ENCODE measurements around the gene DUSP6. TPM values are rescaled to one million over a fixed set of nuclear protein-coding genes. Genes with fewer than 3 reads are reported as not detected.

The DUSP6 gene
- total and polyA plus RNA-seq, 2 of the 13 experiments (the other 11 are each of a cell fraction or from before 2014, with no cell fraction given) = 40.9 to 161 TPM

DNA sequence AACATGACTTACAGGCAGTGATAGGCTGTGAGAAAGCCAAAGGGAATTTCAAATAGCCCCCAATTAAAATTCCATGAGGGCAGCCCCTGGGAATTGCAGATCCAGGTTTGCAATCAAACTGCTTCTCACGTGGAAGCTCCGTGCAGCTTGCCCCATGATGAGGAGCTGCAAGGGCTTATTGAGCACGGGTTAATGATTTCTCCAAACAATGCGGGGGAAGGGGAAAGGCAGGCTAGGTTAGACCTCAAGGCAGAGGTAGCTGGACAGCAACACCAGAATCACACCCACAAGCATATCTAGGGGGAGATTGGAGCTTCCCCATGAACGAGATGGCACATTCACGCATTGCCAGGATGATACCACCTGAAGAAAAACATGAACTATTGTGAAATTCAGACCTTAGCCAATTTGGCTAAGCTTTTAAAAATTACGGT, 5.0 kb upstream of the DUSP6 start (continued):
- TF ChIP-seq SMC3 (IDR thresholded peaks at IDR 0.05; ENCODE audit: low read length) = peak; percentile 8; the same call in 1 of the 2 replicates
- peak; percentile 74 for TF ChIP-seq PITX1 (CRISPR knock-in tag; IDR thresholded peaks at IDR 0.05)
- no peak for TF ChIP-seq XBP1 (CRISPR knock-in tag; IDR thresholded peaks at IDR 0.05)
- TF ChIP-seq GABPB1 (CRISPR knock-in tag; IDR thresholded peaks at IDR 0.05) = no peak
- no peak for TF ChIP-seq NFRKB (IDR thresholded peaks at IDR 0.05)
- TF ChIP-seq, protein P1, sequence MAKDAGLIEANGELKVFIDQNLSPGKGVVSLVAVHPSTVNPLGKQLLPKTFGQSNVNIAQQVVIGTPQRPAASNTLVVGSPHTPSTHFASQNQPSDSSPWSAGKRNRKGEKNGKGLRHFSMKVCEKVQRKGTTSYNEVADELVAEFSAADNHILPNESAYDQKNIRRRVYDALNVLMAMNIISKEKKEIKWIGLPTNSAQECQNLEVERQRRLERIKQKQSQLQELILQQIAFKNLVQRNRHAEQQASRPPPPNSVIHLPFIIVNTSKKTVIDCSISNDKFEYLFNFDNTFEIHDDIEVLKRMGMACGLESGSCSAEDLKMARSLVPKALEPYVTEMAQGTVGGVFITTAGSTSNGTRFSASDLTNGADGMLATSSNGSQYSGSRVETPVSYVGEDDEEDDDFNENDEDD (CRISPR knock-in tag; IDR thresholded peaks at IDR 0.05; ENCODE audit: borderline replicate concordance) = peak; percentile 51; the same call in 1 of the 2 replicates
- TF ChIP-seq, protein P2, sequence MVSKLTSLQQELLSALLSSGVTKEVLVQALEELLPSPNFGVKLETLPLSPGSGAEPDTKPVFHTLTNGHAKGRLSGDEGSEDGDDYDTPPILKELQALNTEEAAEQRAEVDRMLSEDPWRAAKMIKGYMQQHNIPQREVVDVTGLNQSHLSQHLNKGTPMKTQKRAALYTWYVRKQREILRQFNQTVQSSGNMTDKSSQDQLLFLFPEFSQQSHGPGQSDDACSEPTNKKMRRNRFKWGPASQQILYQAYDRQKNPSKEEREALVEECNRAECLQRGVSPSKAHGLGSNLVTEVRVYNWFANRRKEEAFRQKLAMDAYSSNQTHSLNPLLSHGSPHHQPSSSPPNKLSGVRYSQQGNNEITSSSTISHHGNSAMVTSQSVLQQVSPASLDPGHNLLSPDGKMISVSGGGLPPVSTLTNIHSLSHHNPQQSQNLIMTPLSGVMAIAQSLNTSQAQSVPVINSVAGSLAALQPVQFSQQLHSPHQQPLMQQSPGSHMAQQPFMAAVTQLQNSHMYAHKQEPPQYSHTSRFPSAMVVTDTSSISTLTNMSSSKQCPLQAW (CRISPR knock-in tag; IDR thresholded peaks at IDR 0.05) = peak; percentile 84
- no peak for TF ChIP-seq ISX (CRISPR knock-in tag; conservative IDR thresholded peaks at IDR 0.05)
- TF ChIP-seq ELF1 (CRISPR knock-in tag; IDR thresholded peaks at IDR 0.05) = peak; percentile 33; the same call in 1 of the 2 replicates
- no peak; the same call in 1 of the 2 replicates for TF ChIP-seq TBX2 (CRISPR knock-in tag; IDR thresholded peaks at IDR 0.05; ENCODE audit: borderline replicate concordance)
- TF ChIP-seq AKAP8 (CRISPR knock-in tag; IDR thresholded peaks at IDR 0.05) = peak; percentile 92
- TF ChIP-seq ZNF138 (CRISPR knock-in tag; IDR thresholded peaks at IDR 0.05; ENCODE audit: low read depth) = no peak
- TF ChIP-seq, protein P3, sequence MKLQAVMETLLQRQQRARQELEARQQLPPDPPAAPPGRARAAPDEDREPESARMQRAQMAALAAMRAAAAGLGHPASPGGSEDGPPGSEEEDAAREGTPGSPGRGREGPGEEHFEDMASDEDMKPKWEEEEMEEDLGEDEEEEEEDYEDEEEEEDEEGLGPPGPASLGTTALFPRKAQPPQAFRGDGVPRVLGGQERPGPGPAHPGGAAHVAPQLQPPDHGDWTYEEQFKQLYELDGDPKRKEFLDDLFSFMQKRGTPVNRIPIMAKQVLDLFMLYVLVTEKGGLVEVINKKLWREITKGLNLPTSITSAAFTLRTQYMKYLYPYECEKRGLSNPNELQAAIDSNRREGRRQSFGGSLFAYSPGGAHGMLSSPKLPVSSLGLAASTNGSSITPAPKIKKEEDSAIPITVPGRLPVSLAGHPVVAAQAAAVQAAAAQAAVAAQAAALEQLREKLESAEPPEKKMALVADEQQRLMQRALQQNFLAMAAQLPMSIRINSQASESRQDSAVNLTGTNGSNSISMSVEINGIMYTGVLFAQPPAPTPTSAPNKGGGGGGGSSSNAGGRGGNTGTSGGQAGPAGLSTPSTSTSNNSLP (IDR thresholded peaks at IDR 0.05; ENCODE audit: low read depth, low read length) = peak; percentile 66
- no peak for TF ChIP-seq NCOR1 (IDR thresholded peaks at IDR 0.05; ENCODE audit: borderline replicate concordance, low read length)
- peak; percentile 88 for TF ChIP-seq SALL1 (CRISPR knock-in tag; IDR thresholded peaks at IDR 0.05)
- TF ChIP-seq FOXK1 (CRISPR knock-in tag; IDR thresholded peaks at IDR 0.05; ENCODE audit: borderline replicate concordance, low read depth) = peak; percentile 57; the same call in 1 of the 2 replicates
- no peak for TF ChIP-seq ESRRA (CRISPR knock-in tag; IDR thresholded peaks at IDR 0.05; ENCODE audit: low read depth)
- no peak for TF ChIP-seq ZNF674 (CRISPR knock-in tag; IDR thresholded peaks at IDR 0.05; ENCODE audit: low read depth)
- peak; percentile 51; the same call in 1 of the 2 replicates for TF ChIP-seq HMG20A (CRISPR knock-in tag; IDR thresholded peaks at IDR 0.05; ENCODE audit: borderline replicate concordance)
- TF ChIP-seq ZBTB38 (CRISPR knock-in tag; IDR thresholded peaks at IDR 0.05) = peak; percentile 66
- no peak for TF ChIP-seq HNF4G (IDR thresholded peaks at IDR 0.05; ENCODE audit: borderline replicate concordance, low read depth, low read length)
- no peak for TF ChIP-seq HNF4G (CRISPR knock-in tag; IDR thresholded peaks at IDR 0.05; ENCODE audit: borderline replicate concordance, low read depth)
- TF ChIP-seq, protein P4, sequence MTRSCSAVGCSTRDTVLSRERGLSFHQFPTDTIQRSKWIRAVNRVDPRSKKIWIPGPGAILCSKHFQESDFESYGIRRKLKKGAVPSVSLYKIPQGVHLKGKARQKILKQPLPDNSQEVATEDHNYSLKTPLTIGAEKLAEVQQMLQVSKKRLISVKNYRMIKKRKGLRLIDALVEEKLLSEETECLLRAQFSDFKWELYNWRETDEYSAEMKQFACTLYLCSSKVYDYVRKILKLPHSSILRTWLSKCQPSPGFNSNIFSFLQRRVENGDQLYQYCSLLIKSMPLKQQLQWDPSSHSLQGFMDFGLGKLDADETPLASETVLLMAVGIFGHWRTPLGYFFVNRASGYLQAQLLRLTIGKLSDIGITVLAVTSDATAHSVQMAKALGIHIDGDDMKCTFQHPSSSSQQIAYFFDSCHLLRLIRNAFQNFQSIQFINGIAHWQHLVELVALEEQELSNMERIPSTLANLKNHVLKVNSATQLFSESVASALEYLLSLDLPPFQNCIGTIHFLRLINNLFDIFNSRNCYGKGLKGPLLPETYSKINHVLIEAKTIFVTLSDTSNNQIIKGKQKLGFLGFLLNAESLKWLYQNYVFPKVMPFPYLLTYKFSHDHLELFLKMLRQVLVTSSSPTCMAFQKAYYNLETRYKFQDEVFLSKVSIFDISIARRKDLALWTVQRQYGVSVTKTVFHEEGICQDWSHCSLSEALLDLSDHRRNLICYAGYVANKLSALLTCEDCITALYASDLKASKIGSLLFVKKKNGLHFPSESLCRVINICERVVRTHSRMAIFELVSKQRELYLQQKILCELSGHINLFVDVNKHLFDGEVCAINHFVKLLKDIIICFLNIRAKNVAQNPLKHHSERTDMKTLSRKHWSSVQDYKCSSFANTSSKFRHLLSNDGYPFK (CRISPR knock-in tag; IDR thresholded peaks at IDR 0.05; ENCODE audit: borderline replicate concordance) = no peak
- no peak for TF ChIP-seq CC2D1A (CRISPR knock-in tag; IDR thresholded peaks at IDR 0.05)
- no peak for TF ChIP-seq SOX6 (IDR thresholded peaks at IDR 0.05)
- peak; percentile 82 for TF ChIP-seq SOX6 (CRISPR knock-in tag; IDR thresholded peaks at IDR 0.05)
